GM06990 (cell line): ENCODE measurements around the gene CHURC1.

ENCODE experiments used
- DNase-seq: peaks from one replicate; pipeline ENCODE4 v3.0.0-alpha.2; 2011; ENCODE audit not compliant: insufficient read length; ENCODE audit errors: extremely low read depth
- H3K27me3 ChIP-seq: replicated peaks from 2 replicates; pipeline ENCODE4 v1.6.0; 2011; ENCODE audit warnings: low read length; ENCODE audit not compliant: control insufficient read depth, insufficient read depth
- H3K36me3 ChIP-seq: 2 replicates; pipeline ENCODE4 v1.5.1; 2011; ENCODE audit warnings: low read length; ENCODE audit not compliant: control insufficient read depth, insufficient read depth
- H3K4me3 ChIP-seq: replicated peaks from 2 replicates; pipeline ENCODE4 v1.5.1; 2011; ENCODE audit warnings: low read depth, mild to moderate bottlenecking, control low read depth, low read length
- CTCF ChIP-seq: IDR thresholded peaks from 2 replicates; pipeline ENCODE4 v1.5.1; 2011; ENCODE audit warnings: low read length, control low read depth, mild to moderate bottlenecking, inconsistent platforms; ENCODE audit not compliant: insufficient read depth, poor library complexity, severe bottlenecking

The CHURC1 gene

GRCh38 chr14:64945431-64946178 is 31.4 kb downstream of the CHURC1 start:
- TF ChIP-seq CTCF: no peak
- no peaks in the 10 kb centered on the region for H3K27me3 ChIP-seq
- peaks cover under 1% of the 10 kb centered on the region for H3K36me3 ChIP-seq
- DNase-seq: no peak
- H3K4me3 ChIP-seq: no peak overlapping the region

- TF ChIP-seq CTCF: no peak
- Histone ChIP-seq H3K36me3 (no peaks in the 10 kb centered on the region; the same call in none of the 2 replicates), H3K27me3 (no peaks in the 10 kb centered on the region), H3K4me3 (no peak overlapping the region)
- DNase-seq: no peak
Measured at GRCh38 chr14:64946310-64947045, 32.2 kb downstream of the CHURC1 start.

- DNase-seq: no peak
- no peak for TF ChIP-seq CTCF
- no peak overlapping the region for H3K4me3 ChIP-seq
- H3K36me3 ChIP-seq: no peaks in the 10 kb centered on the region; the same call in 1 of the 2 replicates
- no peaks in the 10 kb centered on the region for H3K27me3 ChIP-seq
Measured at GRCh38 chr14:64947710-64948611, 33.7 kb downstream of the CHURC1 start.

- no peak for TF ChIP-seq CTCF
- Histone ChIP-seq H3K27me3 (no peaks in the 10 kb centered on the region), H3K4me3 (no peak overlapping the region), H3K36me3 (no peaks in the 10 kb centered on the region; the same call in 1 of the 2 replicates)
- DNase-seq: no peak
Measured at GRCh38 chr14:64948612-64949210, 34.5 kb downstream of the CHURC1 start.

GRCh38 chr14:64950889-64951288 is 36.6 kb downstream of the CHURC1 start:
- no peaks in the 10 kb centered on the region; the same call in 1 of the 2 replicates for H3K36me3 ChIP-seq
- H3K27me3 ChIP-seq: no peaks in the 10 kb centered on the region
- no peak overlapping the region for H3K4me3 ChIP-seq
- no peak for DNase-seq
- no peak for TF ChIP-seq CTCF
